Dendritic cell treated with granulocyte-macrophage colony-stimulating factor and Interleukin-4, amounts not matched to agents 40 ng/mL and 50 ng/mL, for 4 days (primary cell): Measurements from ENCODE around the gene ISLR2.

Experiments used
- H3K27ac Mint-ChIP-seq: one replicate; pipeline ENCODE4 v1.8.0; 2022; ENCODE audit warnings: mild to moderate bottlenecking, mixed read lengths
- H3K27me3 Mint-ChIP-seq: one replicate; pipeline ENCODE4 v1.8.0; 2022; ENCODE audit warnings: mild to moderate bottlenecking, mixed read lengths
- H3K36me3 Mint-ChIP-seq: one replicate; pipeline ENCODE4 v1.8.0; 2022; ENCODE audit warnings: low read depth, mixed read lengths
- H3K4me1 Mint-ChIP-seq: one replicate; pipeline ENCODE4 v1.8.0; 2022; ENCODE audit warnings: low read depth, mixed read lengths
- H3K4me3 Mint-ChIP-seq: one replicate; pipeline ENCODE4 v1.8.0; 2022; ENCODE audit warnings: mild to moderate bottlenecking, moderate library complexity, mixed read lengths
- H3K9me3 Mint-ChIP-seq: one replicate; pipeline ENCODE4 v1.8.0; 2022; ENCODE audit warnings: mixed read lengths
- intact Hi-C: fragments of 100-400 bp; cut with micrococcal nuclease; formaldehyde crosslinking; loops from one replicate; pipeline ENCODE4 v1.15.0; 2022

The ISLR2 gene

GRCh38 chr15:74123658-74124057 lies 6.7 kb upstream of the ISLR2 start:
- Mint-ChIP-seq H3K27me3 (peaks cover 72% of the 10 kb centered on the region), H3K4me1 (peaks cover 1% of the 10 kb centered on the region)
- intact Hi-C loops = no loop called here

GRCh38 chr15:74124196-74124595 lies 6.2 kb upstream of the ISLR2 start:
- H3K9me3 Mint-ChIP-seq = no peaks in the 10 kb centered on the region
- no peaks in the 10 kb centered on the region for H3K36me3 Mint-ChIP-seq
- intact Hi-C loops = no loop called here
- H3K27ac Mint-ChIP-seq = no peak overlapping the region
- H3K27me3 Mint-ChIP-seq = peaks cover 77% of the 10 kb centered on the region
- no peak overlapping the region for H3K4me3 Mint-ChIP-seq
- H3K4me1 Mint-ChIP-seq = peaks cover 5% of the 10 kb centered on the region

More at GRCh38 chr15:74123658-74124057, 6.7 kb upstream of the ISLR2 start:
- Mint-ChIP-seq H3K36me3 (no peaks in the 10 kb centered on the region), H3K4me3 (no peak overlapping the region), H3K27ac (no peak overlapping the region), H3K9me3 (no peaks in the 10 kb centered on the region)

- H3K4me1 Mint-ChIP-seq = peaks cover 10% of the 10 kb centered on the region
- intact Hi-C loops = no loop called here
- no peaks in the 10 kb centered on the region for H3K9me3 Mint-ChIP-seq
- peaks cover 82% of the 10 kb centered on the region for H3K27me3 Mint-ChIP-seq
- H3K36me3 Mint-ChIP-seq = no peaks in the 10 kb centered on the region
- H3K4me3 Mint-ChIP-seq = no peak overlapping the region
- H3K27ac Mint-ChIP-seq = no peak overlapping the region
Observed at GRCh38 chr15:74124759-74125158, 5.6 kb upstream of the ISLR2 start.

GRCh38 chr15:74127255-74127953 lies 3.0 kb upstream of the ISLR2 start:
- H3K27ac Mint-ChIP-seq = no peak overlapping the region
- no peak overlapping the region for H3K4me3 Mint-ChIP-seq
- peaks cover 87% of the 10 kb centered on the region for H3K27me3 Mint-ChIP-seq
- intact Hi-C loops = loop anchor here (2.0 kb wide), 1 partner anchor 195 kb away; no protein-coding TSS in a partner anchor
- H3K9me3 Mint-ChIP-seq = no peaks in the 10 kb centered on the region
- peaks cover 18% of the 10 kb centered on the region for H3K4me1 Mint-ChIP-seq
- H3K36me3 Mint-ChIP-seq = no peaks in the 10 kb centered on the region

GRCh38 chr15:74127954-74128784 lies 2.2 kb upstream of the ISLR2 start:
- Mint-ChIP-seq H3K27me3 (peaks cover 87% of the 10 kb centered on the region), H3K9me3 (no peaks in the 10 kb centered on the region), H3K36me3 (no peaks in the 10 kb centered on the region), H3K27ac (no peak overlapping the region), H3K4me1 (peaks cover 18% of the 10 kb centered on the region), H3K4me3 (no peak overlapping the region)
- intact Hi-C loops = loop anchor here (2.0 kb wide), 1 partner anchor 195 kb away; no protein-coding TSS in a partner anchor

- no peaks in the 10 kb centered on the region for H3K36me3 Mint-ChIP-seq
- no peak overlapping the region for H3K4me3 Mint-ChIP-seq
- H3K27ac Mint-ChIP-seq = no peak overlapping the region
- no peaks in the 10 kb centered on the region for H3K9me3 Mint-ChIP-seq
- intact Hi-C loops = no loop called here
- H3K27me3 Mint-ChIP-seq = peaks cover 89% of the 10 kb centered on the region
- peaks cover 18% of the 10 kb centered on the region for H3K4me1 Mint-ChIP-seq
Observed at GRCh38 chr15:74128785-74129585, 1.4 kb upstream of the ISLR2 start.

- Mint-ChIP-seq H3K27ac (no peak overlapping the region), H3K4me3 (no peak overlapping the region), H3K36me3 (no peaks in the 10 kb centered on the region), H3K27me3 (peaks cover 90% of the 10 kb centered on the region), H3K9me3 (no peaks in the 10 kb centered on the region), H3K4me1 (peaks cover 22% of the 10 kb centered on the region)
- intact Hi-C loops = no loop called here
Observed at GRCh38 chr15:74129586-74130154, 716 bp upstream of the ISLR2 start.

GRCh38 chr15:74130849-74131627 lies 652 bp downstream of the ISLR2 start:
- no peaks in the 10 kb centered on the region for H3K9me3 Mint-ChIP-seq
- no peak overlapping the region for H3K27ac Mint-ChIP-seq
- peaks cover 95% of the 10 kb centered on the region for H3K27me3 Mint-ChIP-seq
- no peaks in the 10 kb centered on the region for H3K36me3 Mint-ChIP-seq
- intact Hi-C loops = no loop called here
- H3K4me1 Mint-ChIP-seq = peaks cover 28% of the 10 kb centered on the region
- H3K4me3 Mint-ChIP-seq = no peak overlapping the region

GRCh38 chr15:74131628-74132413 lies 1.4 kb downstream of the ISLR2 start:
- no peak overlapping the region for H3K4me3 Mint-ChIP-seq
- H3K4me1 Mint-ChIP-seq = peaks cover 31% of the 10 kb centered on the region
- no peaks in the 10 kb centered on the region for H3K36me3 Mint-ChIP-seq
- intact Hi-C loops = no loop called here
- no peak overlapping the region for H3K27ac Mint-ChIP-seq
- no peaks in the 10 kb centered on the region for H3K9me3 Mint-ChIP-seq
- H3K27me3 Mint-ChIP-seq = peaks cover 97% of the 10 kb centered on the region

GRCh38 chr15:74132681-74133651 lies 2.6 kb downstream of the ISLR2 start:
- H3K4me3 Mint-ChIP-seq = no peak overlapping the region
- peaks cover 33% of the 10 kb centered on the region for H3K4me1 Mint-ChIP-seq
- peaks cover 96% of the 10 kb centered on the region for H3K27me3 Mint-ChIP-seq
- intact Hi-C loops = no loop called here
- H3K9me3 Mint-ChIP-seq = no peaks in the 10 kb centered on the region
- H3K36me3 Mint-ChIP-seq = no peaks in the 10 kb centered on the region
- no peak overlapping the region for H3K27ac Mint-ChIP-seq

- no peaks in the 10 kb centered on the region for H3K9me3 Mint-ChIP-seq
- no peak overlapping the region for H3K27ac Mint-ChIP-seq
- H3K36me3 Mint-ChIP-seq = no peaks in the 10 kb centered on the region
- peaks cover 30% of the 10 kb centered on the region for H3K4me1 Mint-ChIP-seq
- H3K27me3 Mint-ChIP-seq = peaks cover 96% of the 10 kb centered on the region
- H3K4me3 Mint-ChIP-seq = no peak overlapping the region
- intact Hi-C loops = no loop called here
Observed at GRCh38 chr15:74133694-74134386, 3.5 kb downstream of the ISLR2 start.
